DND-41 (cell line): ENCODE results near the gene ITGAE.
A peak's percentile ranks its signal among the peaks of the same experiment; 100 is the strongest.

Experiments used
- ATAC-seq: fragments of 200-7000 bp; cut with Tn5 transposase; 3 replicates; pipeline ENCODE4 v1.9.1; 2021; ENCODE audit warnings: low read depth; ENCODE audit not compliant: insufficient read depth
- DNase-seq: peaks from one replicate; pipeline ENCODE4 v3.0.0-alpha.2; 2020
- H2AFZ ChIP-seq: 2 replicates; pipeline ENCODE4 v1.6.0; 2012; ENCODE audit warnings: low read depth, low read length
- H3K27ac ChIP-seq: 2 replicates; pipeline ENCODE4 v1.5.1; 2012; ENCODE audit warnings: low read length, inconsistent platforms
- H3K27me3 ChIP-seq: fragments of 200-600 bp; sonication (generic); 2 replicates; pipeline ENCODE4 v1.6.0; 2012; ENCODE audit warnings: low read length, mild to moderate bottlenecking, inconsistent platforms; ENCODE audit not compliant: insufficient read depth, poor library complexity
- H3K36me3 ChIP-seq: 2 replicates; pipeline ENCODE4 v1.5.1; 2012; ENCODE audit warnings: low read length, inconsistent platforms; ENCODE audit not compliant: insufficient read depth
- H3K4me1 ChIP-seq: 2 replicates; pipeline ENCODE4 v1.5.1; 2012; ENCODE audit warnings: mild to moderate bottlenecking, low read length; ENCODE audit not compliant: insufficient read depth
- H3K4me2 ChIP-seq: 2 replicates; pipeline ENCODE4 v1.6.0; 2012; ENCODE audit warnings: mild to moderate bottlenecking, moderate library complexity, low read length, inconsistent platforms; ENCODE audit not compliant: insufficient read depth
- H3K4me3 ChIP-seq, 2 experiments: fragments of 200-600 bp in 1 of 2; shearing (Covaris generic) in 1 of 2; 2 replicates each; pipeline ENCODE4 v1.5.1; 2012 to 2016; ENCODE audit warnings: inconsistent platforms in 2 of 2, low read length in 2 of 2, mild to moderate bottlenecking in 2 of 2, low read depth in 1 of 2, moderate library complexity in 1 of 2
- H3K79me2 ChIP-seq: 2 replicates; pipeline ENCODE4 v1.6.0; 2012; ENCODE audit warnings: low read length, inconsistent platforms; ENCODE audit not compliant: insufficient read depth
- H3K9ac ChIP-seq: 2 replicates; pipeline ENCODE4 v1.6.0; 2012; ENCODE audit warnings: low read depth, mild to moderate bottlenecking, inconsistent platforms, low read length, moderate library complexity
- H3K9me3 ChIP-seq: 2 replicates; pipeline ENCODE4 v1.5.1; 2012; ENCODE audit warnings: low read length, moderate library complexity, mild to moderate bottlenecking, inconsistent platforms; ENCODE audit not compliant: insufficient read depth, severe bottlenecking
- H4K20me1 ChIP-seq: 2 replicates; pipeline ENCODE4 v1.6.0; 2012; ENCODE audit warnings: low read length; ENCODE audit not compliant: insufficient read depth
- CTCF ChIP-seq: IDR thresholded peaks from 2 replicates; pipeline ENCODE4 v1.5.1; 2012; ENCODE audit warnings: borderline replicate concordance, low read length, moderate library complexity, mild to moderate bottlenecking; ENCODE audit not compliant: poor library complexity, severe bottlenecking; ENCODE audit errors: extremely low read depth
- EZH2 ChIP-seq: IDR thresholded peaks from 3 replicates; pipeline ENCODE4 v1.6.1; 2012; ENCODE audit warnings: borderline replicate concordance, low read depth, mild to moderate bottlenecking, moderate library complexity, low read length, inconsistent platforms; ENCODE audit not compliant: severe bottlenecking

The ITGAE gene

GRCh38 chr17:3683054-3683511 lies 117.9 kb downstream of the ITGAE start:
- Histone ChIP-seq H3K79me2 (no peaks in the 10 kb centered on the region), H4K20me1 (no peaks in the 10 kb centered on the region; the same call in 1 of the 2 replicates), H2AFZ (no peak overlapping the region), H3K4me3 (no peak overlapping the region), H3K9ac (no peak overlapping the region), H3K36me3 (no peaks in the 10 kb centered on the region), H3K27ac (no peak overlapping the region), H3K9me3 (no peaks in the 10 kb centered on the region), H3K27me3 (no peaks in the 10 kb centered on the region), H3K4me1 (no peaks in the 10 kb centered on the region), H3K4me2 (no peak overlapping the region)
- no peak for TF ChIP-seq EZH2
- peak; percentile 95 for TF ChIP-seq CTCF
- peak; percentile 67 for DNase-seq
- ATAC-seq, result peak; percentile 92

- no peaks in the 10 kb centered on the region for H3K36me3 ChIP-seq
- H3K27ac ChIP-seq, result no peak overlapping the region
- TF ChIP-seq CTCF, result no peak
- no peak for TF ChIP-seq EZH2
These were observed 119.0 kb downstream of the ITGAE start for GRCh38 chr17:3682033-3682432.

GRCh38 chr17:3681565-3681964 lies 119.4 kb downstream of the ITGAE start:
- no peaks in the 10 kb centered on the region; the same call in 1 of the 2 replicates for H4K20me1 ChIP-seq
- DNase-seq, result no peak
- no peak overlapping the region for H3K9ac ChIP-seq
- H3K4me2 ChIP-seq, result no peak overlapping the region
- H3K27ac ChIP-seq, result no peak overlapping the region
- no peak for ATAC-seq
- no peaks in the 10 kb centered on the region for H3K9me3 ChIP-seq
- TF ChIP-seq CTCF (no peak), EZH2 (no peak)
- no peaks in the 10 kb centered on the region for H3K27me3 ChIP-seq
- no peaks in the 10 kb centered on the region for H3K79me2 ChIP-seq
- no peak overlapping the region for H2AFZ ChIP-seq
- H3K36me3 ChIP-seq, result no peaks in the 10 kb centered on the region
- H3K4me3 ChIP-seq, result no peak overlapping the region
- H3K4me1 ChIP-seq, result no peaks in the 10 kb centered on the region

More at GRCh38 chr17:3682033-3682432, 119.0 kb downstream of the ITGAE start:
- no peaks in the 10 kb centered on the region for H3K79me2 ChIP-seq
- no peak for DNase-seq
- H3K9ac ChIP-seq, result no peak overlapping the region
- no peaks in the 10 kb centered on the region for H3K4me1 ChIP-seq
- H4K20me1 ChIP-seq, result no peaks in the 10 kb centered on the region; the same call in 1 of the 2 replicates
- no peak overlapping the region for H3K4me3 ChIP-seq
- no peak overlapping the region for H3K4me2 ChIP-seq
- no peaks in the 10 kb centered on the region for H3K9me3 ChIP-seq
- ATAC-seq, result no peak
- no peak overlapping the region for H2AFZ ChIP-seq
- no peaks in the 10 kb centered on the region for H3K27me3 ChIP-seq
